Upper lobe of right lung (tissue), 1 donor: ENCODE results near the gene KLHL22. TPM values are rescaled to one million over a fixed set of nuclear protein-coding genes. Genes with fewer than 3 reads are reported as not detected.

Experiments used
- ATAC-seq: fragments of 200-7000 bp; cut with Tn5 transposase; one replicate; pipeline ENCODE4 v1.9.1; 2020; ENCODE audit warnings: mild to moderate bottlenecking, moderate library complexity
- DNase-seq: peaks from one replicate; pipeline ENCODE4 v3.0.0-alpha.2; 2020
- H3K27ac ChIP-seq: fragments of 200-600 bp; one replicate; pipeline ENCODE4 v1.8.0; 2022
- H3K27me3 ChIP-seq: fragments of 200-600 bp; one replicate; pipeline ENCODE4 v1.8.0; 2022; ENCODE audit warnings: mild to moderate bottlenecking
- H3K36me3 ChIP-seq: fragments of 200-600 bp; one replicate; pipeline ENCODE4 v1.8.0; 2022
- H3K4me1 ChIP-seq: fragments of 200-600 bp; one replicate; pipeline ENCODE4 v1.8.0; 2022
- H3K4me3 ChIP-seq: fragments of 200-600 bp; one replicate; pipeline ENCODE4 v1.8.0; 2022; ENCODE audit warnings: mild to moderate bottlenecking
- H3K9me3 ChIP-seq: fragments of 200-600 bp; one replicate; pipeline ENCODE4 v1.8.0; 2022
- intact Hi-C: fragments of 100-400 bp; cut with DNase I; formaldehyde crosslinking; loops from one replicate; pipeline ENCODE4 v1.11.0; 2022
- total RNA-seq: library from RNA; stranded (reverse); fragmentation: NEBNext Ultra II Directional; extraction: Animal tissue kit (Norgen Biotek cat#: 25700); gene quantifications from one replicate; pipeline ENCODE4 v1.2.1, GENCODE V29; 2021
- TF ChIP-seq, protein P1 (sequence below): fragments of 200-600 bp; IDR thresholded peaks from one replicate; pipeline ENCODE4 v1.8.0; 2022; ENCODE audit warnings: antibody characterized with exemption
- donor health status: DM: no; HTN: yes; CAD: no; lungs with severe emphysema.

The KLHL22 gene
- total RNA-seq, 1 donor from 2014 or later, result 23.3 TPM

DNA sequence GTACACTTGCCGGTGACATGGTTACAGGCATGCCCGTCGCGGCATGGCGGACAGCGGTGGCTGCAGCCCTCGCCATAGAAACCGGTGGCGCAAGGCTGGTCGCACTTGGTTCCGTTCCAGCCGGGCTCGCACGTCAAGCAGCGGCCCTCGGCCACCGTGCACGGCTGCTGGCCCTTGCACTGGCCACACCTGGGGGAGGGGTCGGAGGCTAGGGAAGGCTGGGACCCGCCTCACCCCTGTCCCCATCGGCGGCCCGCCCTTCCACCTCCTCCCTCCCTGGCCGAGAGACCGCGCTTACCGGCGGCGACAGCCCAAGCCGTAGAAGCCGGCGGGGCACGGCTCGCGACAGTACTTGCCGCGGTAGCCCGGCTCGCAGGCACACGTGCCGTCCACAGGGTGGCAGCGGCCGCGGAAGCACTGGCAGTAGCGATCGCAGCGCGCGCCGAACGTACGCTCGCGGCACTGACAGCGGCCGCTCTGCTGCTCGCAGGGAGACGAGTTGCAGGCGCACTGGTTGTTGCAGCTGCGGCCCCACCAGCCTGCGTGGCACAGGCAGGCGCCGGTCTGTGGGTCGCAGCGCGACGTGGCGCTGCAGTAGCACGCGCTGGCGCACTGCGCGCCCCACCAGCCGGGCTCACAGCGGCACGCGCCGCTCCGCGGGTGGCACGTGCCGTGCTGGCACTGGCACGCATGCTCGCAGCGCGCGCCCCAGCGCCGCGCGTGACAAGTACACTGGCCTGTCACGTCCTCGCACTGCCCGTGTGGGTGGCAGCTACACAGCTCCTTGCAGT, 64.7 kb downstream of the KLHL22 start:
- peaks cover 25% of the 10 kb centered on the region for H3K4me1 ChIP-seq

DNA sequence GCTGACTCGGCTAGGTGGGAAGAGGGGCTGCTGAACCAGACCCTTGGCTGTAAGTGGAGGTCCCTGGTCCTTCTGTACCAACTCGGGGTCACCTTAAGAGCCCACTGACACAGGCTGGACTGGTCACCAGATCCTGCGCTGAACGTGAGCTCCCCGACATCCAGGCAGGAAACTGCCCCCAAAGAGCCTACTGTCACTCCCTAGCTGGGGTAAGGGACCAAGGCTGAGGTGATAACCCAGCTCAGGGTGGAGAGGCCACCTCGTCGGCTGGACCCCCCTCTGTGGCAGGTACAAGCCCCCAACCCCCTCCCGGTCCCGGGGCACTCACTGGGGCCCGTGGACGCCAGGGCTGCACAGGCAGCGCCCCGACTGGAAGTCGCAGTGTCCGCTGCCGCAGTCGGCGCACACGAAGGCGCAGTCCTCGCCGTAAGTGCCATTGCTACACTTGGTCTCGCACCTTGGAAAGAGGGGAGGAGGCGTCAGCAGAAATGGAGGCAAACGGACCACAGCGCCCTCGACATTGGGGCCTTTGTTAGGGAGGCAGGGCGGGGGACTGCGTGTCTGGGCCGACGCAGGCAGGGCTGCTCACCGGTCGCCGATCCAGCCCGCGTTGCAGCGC, 65.4 kb downstream of the KLHL22 start:
- ATAC-seq (no peak), DNase-seq (peak; percentile 61)
- no peak overlapping the region for H3K27ac ChIP-seq
- H3K4me1 ChIP-seq, result peaks cover 23% of the 10 kb centered on the region
- H3K9me3 ChIP-seq, result no peaks in the 10 kb centered on the region
- H3K27me3 ChIP-seq, result peaks cover 10% of the 10 kb centered on the region
- H3K36me3 ChIP-seq, result peaks cover 4% of the 10 kb centered on the region
- intact Hi-C loops, result no loop called here
- TF ChIP-seq, protein P1, sequence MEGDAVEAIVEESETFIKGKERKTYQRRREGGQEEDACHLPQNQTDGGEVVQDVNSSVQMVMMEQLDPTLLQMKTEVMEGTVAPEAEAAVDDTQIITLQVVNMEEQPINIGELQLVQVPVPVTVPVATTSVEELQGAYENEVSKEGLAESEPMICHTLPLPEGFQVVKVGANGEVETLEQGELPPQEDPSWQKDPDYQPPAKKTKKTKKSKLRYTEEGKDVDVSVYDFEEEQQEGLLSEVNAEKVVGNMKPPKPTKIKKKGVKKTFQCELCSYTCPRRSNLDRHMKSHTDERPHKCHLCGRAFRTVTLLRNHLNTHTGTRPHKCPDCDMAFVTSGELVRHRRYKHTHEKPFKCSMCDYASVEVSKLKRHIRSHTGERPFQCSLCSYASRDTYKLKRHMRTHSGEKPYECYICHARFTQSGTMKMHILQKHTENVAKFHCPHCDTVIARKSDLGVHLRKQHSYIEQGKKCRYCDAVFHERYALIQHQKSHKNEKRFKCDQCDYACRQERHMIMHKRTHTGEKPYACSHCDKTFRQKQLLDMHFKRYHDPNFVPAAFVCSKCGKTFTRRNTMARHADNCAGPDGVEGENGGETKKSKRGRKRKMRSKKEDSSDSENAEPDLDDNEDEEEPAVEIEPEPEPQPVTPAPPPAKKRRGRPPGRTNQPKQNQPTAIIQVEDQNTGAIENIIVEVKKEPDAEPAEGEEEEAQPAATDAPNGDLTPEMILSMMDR, result no peak
- H3K4me3 ChIP-seq, result peak overlapping the region; percentile 39

More for the DNA sequence above, 64.7 kb downstream of the KLHL22 start:
- TF ChIP-seq, protein P1, result peak; percentile 20
- intact Hi-C loops, result no loop called here
- no peaks in the 10 kb centered on the region for H3K9me3 ChIP-seq
- peaks cover 4% of the 10 kb centered on the region for H3K36me3 ChIP-seq
- peak overlapping the region; percentile 39 for H3K4me3 ChIP-seq
- ATAC-seq (peak; percentile 71), DNase-seq (peak; percentile 80)
- peaks cover 15% of the 10 kb centered on the region for H3K27me3 ChIP-seq
- no peak overlapping the region for H3K27ac ChIP-seq

DNA sequence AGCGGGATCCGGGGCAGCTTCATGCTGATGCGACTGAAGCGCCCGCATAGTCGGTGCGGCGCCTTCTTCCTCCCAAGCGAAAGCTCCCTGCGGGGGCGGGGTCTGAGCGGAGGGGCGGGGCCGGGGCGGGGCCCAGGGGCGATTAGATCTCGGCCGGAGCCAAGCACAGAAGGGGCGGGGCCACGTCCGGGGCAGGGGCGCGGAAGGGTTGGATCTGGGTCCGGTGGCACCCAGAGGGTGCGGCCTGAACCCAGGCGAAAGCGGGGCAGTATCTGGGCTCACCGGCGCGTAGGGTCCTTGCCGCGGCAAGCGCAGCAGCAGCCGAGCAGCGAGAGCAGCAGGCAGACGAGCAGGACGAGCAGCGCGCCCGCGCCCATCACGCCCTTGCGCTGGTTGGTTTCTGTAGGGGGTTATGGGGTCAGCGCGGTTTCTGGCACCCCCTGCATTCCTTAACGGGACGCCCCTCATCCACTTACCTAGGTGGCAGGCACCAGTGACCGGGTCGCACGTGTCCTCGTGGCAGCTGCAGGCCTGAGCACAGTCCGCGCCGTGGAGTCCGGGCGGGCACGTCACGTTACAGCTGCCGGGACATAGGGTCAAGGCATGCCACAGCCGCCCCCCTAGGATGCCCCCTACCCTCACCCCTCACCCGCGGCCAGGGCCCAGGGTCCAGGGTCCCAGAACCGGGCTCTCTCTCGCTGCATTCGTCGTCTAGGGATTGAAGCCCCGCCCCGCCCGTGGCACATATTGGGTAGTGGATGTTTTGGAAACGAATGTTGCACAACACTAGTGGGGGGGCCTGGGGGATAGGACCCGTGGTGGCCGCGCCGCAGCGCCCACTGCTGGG, 66.1 kb downstream of the KLHL22 start:
- TF ChIP-seq, protein P1, result no peak
- DNase-seq (peak; percentile 86), ATAC-seq (peak; percentile 68)
- Histone ChIP-seq H3K36me3 (peaks cover 4% of the 10 kb centered on the region), H3K27me3 (peaks cover 8% of the 10 kb centered on the region), H3K27ac (no peak overlapping the region), H3K9me3 (no peaks in the 10 kb centered on the region), H3K4me3 (peak overlapping the region; percentile 43), H3K4me1 (peaks cover 22% of the 10 kb centered on the region)
- intact Hi-C loops, result no loop called here

DNA sequence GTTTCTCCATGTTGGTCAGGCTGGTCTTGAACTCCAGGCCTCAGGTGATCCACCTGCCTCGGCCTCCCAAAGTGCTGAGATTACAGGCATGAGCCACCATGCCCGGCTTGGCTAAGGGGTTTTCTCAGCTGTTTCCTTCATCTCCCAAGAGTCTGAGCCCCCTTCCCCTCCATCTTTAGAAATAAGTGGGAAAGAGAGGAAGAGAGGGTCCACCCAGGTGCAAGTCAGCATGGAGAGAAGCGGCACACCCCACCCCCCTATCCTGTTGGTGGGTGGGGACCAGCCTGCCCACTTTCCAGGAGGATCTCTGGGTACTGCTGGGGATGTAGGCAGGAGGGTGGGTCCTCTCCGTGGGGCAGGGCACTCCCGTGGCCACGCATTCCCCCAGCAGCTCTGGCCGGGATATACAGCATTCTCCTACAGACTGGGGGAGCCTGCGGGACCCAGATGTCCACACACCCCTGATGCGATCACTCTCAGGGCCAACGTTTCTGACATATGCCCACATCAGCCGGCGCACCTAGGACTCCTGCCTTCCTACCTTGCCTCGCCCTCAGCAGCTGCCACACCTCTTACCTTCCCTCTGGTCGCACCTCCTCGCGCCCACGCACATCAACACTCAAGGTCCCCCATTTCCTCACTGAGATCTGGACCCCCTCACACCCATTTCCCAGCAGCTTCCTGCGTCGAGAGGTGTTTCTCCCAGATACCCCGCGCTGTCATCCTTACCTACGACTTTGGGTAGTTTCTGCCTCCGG, 66.9 kb downstream of the KLHL22 start:
- ATAC-seq (no peak), DNase-seq (no peak)
- Histone ChIP-seq H3K9me3 (no peaks in the 10 kb centered on the region), H3K27ac (no peak overlapping the region), H3K27me3 (peaks cover 8% of the 10 kb centered on the region), H3K4me3 (peak overlapping the region; percentile 43), H3K36me3 (peaks cover 4% of the 10 kb centered on the region), H3K4me1 (peaks cover 22% of the 10 kb centered on the region)
- TF ChIP-seq, protein P1, result no peak
- intact Hi-C loops, result no loop called here

DNA sequence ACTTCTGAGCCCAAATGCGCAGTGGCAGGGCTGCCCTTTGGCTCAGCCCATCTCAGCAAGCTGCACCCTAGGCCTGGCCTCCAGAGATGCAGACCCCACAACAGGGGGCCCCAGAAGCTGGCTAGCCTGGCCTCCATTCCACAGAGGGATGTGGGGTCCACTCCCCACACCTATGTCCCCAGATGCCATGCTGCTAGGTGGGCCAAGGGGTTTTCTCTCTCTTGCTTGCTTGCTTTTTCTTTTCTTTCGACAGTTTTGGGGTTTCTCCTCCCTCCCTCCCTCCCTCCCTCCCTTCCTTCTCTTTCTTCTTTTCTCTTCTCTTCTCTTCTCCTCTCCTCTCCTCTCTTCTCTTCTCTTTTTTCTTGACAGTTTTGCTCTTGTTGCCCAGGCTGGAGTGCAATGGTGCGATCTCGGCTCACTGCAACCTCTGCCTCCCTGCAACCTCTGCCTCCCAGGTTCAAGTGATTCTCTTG, 67.6 kb downstream of the KLHL22 start:
- Histone ChIP-seq H3K36me3 (peaks cover 4% of the 10 kb centered on the region), H3K27ac (no peak overlapping the region), H3K4me1 (peaks cover 22% of the 10 kb centered on the region), H3K4me3 (no peak overlapping the region), H3K27me3 (peaks cover 8% of the 10 kb centered on the region), H3K9me3 (no peaks in the 10 kb centered on the region)
- peak; percentile 16 for DNase-seq
- TF ChIP-seq, protein P1, result no peak
- intact Hi-C loops, result no loop called here
- ATAC-seq, result no peak
